HL-60 (cell line): ENCODE results near the gene EDARADD.
"Not testable (repeated sequence)": the region's sequence is repeated elsewhere in the genome, so short reads cannot be mapped to it uniquely, and the experiment has no call there.

Experiments
- DNase-seq, 2 experiments: peaks; one replicate each; pipeline ENCODE4 v3.0.0-alpha.2; 2010 to 2020; ENCODE audit warnings: low read depth in 1 of 2, low spot score in 1 of 2
- H3K27ac ChIP-seq: fragments of 250-450 bp; sonication (Bioruptor Pico); replicated peaks from 2 replicates; pipeline ENCODE4 v1.5.1; 2020; ENCODE audit warnings: mild to moderate bottlenecking, moderate library complexity
- H3K27me3 ChIP-seq: fragments of 250-450 bp; sonication (Bioruptor Pico); 2 replicates; pipeline ENCODE4 v1.5.1; 2021; ENCODE audit warnings: mild to moderate bottlenecking, moderate library complexity; ENCODE audit not compliant: insufficient read depth, poor library complexity, severe bottlenecking
- H3K4me3 ChIP-seq: replicated peaks from 2 replicates; pipeline ENCODE4 v1.5.1; 2011; ENCODE audit warnings: mild to moderate bottlenecking, control low read depth, low read length; ENCODE audit not compliant: insufficient read depth
- GABPA ChIP-seq: IDR thresholded peaks from 2 replicates; pipeline ENCODE4 v1.6.1; 2012; ENCODE audit warnings: low read depth
- POLR2AphosphoS5 ChIP-seq: IDR thresholded peaks from 2 replicates; pipeline ENCODE4 v1.6.1; 2012; ENCODE audit warnings: low read depth
- SPI1 ChIP-seq: IDR thresholded peaks from 2 replicates; pipeline ENCODE4 v1.6.1; 2012; ENCODE audit warnings: low read depth, mild to moderate bottlenecking, borderline replicate concordance
- TF ChIP-seq, protein P1 (sequence below): IDR thresholded peaks from one replicate; pipeline ENCODE4 v1.5.1; 2011; ENCODE audit warnings: low read length, control low read depth, inconsistent platforms; ENCODE audit not compliant: insufficient read depth
- TF ChIP-seq, protein P2 (sequence below): IDR thresholded peaks from 2 replicates; pipeline ENCODE4 v1.6.1; 2012; ENCODE audit warnings: low read depth; ENCODE audit not compliant: insufficient replicate concordance

Gene EDARADD

DNA sequence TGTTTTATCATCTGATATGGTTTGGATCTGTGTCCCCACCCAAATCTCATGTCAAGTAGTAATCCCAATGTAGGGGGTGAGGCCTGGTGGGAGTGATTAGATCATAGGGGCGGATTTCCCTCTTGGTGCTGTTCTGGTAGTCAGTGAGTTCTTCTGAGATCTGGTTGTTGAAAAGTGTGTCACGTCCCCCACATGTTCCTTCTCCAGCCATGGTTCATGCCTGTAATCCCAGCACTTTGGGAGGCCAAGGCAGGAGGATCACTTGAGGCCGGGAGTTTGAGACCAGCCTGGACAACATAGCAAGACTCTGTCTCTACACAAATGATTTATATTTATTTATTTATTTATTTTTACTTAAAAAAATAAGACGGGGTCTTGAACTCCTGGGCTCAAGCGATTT, 30.8 kb upstream of the EDARADD start:
- H3K4me3 ChIP-seq: no peak overlapping the region
- peaks cover 4% of the 10 kb centered on the region for H3K27me3 ChIP-seq
- TF ChIP-seq, protein P1, sequence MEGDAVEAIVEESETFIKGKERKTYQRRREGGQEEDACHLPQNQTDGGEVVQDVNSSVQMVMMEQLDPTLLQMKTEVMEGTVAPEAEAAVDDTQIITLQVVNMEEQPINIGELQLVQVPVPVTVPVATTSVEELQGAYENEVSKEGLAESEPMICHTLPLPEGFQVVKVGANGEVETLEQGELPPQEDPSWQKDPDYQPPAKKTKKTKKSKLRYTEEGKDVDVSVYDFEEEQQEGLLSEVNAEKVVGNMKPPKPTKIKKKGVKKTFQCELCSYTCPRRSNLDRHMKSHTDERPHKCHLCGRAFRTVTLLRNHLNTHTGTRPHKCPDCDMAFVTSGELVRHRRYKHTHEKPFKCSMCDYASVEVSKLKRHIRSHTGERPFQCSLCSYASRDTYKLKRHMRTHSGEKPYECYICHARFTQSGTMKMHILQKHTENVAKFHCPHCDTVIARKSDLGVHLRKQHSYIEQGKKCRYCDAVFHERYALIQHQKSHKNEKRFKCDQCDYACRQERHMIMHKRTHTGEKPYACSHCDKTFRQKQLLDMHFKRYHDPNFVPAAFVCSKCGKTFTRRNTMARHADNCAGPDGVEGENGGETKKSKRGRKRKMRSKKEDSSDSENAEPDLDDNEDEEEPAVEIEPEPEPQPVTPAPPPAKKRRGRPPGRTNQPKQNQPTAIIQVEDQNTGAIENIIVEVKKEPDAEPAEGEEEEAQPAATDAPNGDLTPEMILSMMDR: no peak
- TF ChIP-seq, protein P2, sequence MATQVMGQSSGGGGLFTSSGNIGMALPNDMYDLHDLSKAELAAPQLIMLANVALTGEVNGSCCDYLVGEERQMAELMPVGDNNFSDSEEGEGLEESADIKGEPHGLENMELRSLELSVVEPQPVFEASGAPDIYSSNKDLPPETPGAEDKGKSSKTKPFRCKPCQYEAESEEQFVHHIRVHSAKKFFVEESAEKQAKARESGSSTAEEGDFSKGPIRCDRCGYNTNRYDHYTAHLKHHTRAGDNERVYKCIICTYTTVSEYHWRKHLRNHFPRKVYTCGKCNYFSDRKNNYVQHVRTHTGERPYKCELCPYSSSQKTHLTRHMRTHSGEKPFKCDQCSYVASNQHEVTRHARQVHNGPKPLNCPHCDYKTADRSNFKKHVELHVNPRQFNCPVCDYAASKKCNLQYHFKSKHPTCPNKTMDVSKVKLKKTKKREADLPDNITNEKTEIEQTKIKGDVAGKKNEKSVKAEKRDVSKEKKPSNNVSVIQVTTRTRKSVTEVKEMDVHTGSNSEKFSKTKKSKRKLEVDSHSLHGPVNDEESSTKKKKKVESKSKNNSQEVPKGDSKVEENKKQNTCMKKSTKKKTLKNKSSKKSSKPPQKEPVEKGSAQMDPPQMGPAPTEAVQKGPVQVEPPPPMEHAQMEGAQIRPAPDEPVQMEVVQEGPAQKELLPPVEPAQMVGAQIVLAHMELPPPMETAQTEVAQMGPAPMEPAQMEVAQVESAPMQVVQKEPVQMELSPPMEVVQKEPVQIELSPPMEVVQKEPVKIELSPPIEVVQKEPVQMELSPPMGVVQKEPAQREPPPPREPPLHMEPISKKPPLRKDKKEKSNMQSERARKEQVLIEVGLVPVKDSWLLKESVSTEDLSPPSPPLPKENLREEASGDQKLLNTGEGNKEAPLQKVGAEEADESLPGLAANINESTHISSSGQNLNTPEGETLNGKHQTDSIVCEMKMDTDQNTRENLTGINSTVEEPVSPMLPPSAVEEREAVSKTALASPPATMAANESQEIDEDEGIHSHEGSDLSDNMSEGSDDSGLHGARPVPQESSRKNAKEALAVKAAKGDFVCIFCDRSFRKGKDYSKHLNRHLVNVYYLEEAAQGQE: no peak

DNA sequence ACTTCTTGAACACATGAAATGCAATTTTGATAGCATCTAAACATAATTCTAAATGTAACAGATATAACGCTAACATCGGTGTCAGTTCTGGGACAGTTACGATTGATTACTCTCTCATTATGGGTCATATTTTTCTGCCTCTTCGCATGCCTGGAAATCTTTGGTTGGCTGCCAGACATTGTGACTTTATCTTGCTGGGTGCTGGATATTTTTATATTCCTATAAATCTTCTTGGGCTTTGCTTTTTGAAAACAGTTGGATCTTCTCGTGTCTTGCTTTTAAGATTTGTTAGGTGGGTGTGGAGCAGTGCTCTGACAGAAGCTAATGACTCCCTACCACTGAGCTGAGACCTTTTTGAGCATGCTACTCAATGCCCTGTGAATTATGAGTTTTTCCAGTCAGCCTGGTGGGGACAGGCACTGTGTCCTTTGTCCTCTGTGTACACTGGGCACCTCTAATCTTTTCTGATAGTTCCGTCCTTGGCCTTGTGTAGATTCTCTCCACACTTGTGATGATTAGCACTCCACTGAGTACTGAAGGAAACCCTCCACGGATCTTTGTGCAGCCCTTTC, 28.0 kb upstream of the EDARADD start:
- TF ChIP-seq SPI1 (no peak), POLR2AphosphoS5 (no peak), GABPA (no peak)
- TF ChIP-seq, protein P2: no peak
- TF ChIP-seq, protein P1: no peak
- H3K27me3 ChIP-seq: peaks cover 2% of the 10 kb centered on the region
- no peak overlapping the region for H3K4me3 ChIP-seq
- DNase-seq: no peak
- no peak overlapping the region for H3K27ac ChIP-seq

More for the DNA sequence above, 30.8 kb upstream of the EDARADD start:
- no peak overlapping the region for H3K27ac ChIP-seq
- no peak for DNase-seq

DNA sequence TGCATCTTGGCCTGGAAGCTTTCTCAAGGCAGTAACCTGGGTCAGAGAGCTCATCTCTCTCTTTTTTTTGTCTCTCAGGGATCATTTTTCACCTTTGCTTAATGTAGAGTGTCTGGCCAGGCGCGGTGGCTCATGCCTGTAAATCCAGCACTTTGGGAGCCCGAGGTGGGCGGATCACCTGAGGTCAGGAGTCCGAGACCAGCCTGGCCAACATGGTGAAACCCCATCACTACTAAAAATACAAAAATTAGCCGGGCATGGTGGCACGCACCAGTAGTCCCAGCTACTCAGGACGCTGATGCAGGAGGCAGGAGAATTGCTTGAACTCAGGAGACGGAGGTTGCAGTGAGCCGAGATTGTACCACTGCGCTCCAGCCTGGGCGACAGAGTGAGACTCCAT, 27.4 kb upstream of the EDARADD start:
- H3K27me3 ChIP-seq, H3K4me3 ChIP-seq, DNase-seq, H3K27ac ChIP-seq: not testable (repeated sequence)

DNA sequence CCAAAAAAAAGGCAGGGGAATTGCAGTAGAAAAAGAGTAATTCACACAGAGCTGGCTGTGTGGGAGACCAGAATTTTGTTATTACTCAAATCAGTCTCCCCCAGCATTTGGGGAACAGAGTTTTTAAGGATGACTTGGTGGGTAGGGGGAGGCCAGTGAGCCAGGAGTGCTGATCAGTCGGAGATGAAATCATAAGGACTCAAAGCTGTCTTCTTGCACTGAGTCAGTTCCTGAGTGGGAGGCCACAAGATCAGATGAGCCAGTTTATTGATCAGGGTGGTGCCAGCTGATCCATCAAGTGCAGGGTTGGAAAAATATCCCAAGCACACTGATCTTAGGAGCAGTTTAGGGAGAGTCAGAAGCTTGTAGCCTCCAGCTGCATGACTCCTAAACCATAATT, 23.7 kb upstream of the EDARADD start:
- no peak for TF ChIP-seq POLR2AphosphoS5
- TF ChIP-seq, protein P1: no peak
- TF ChIP-seq, protein P2: no peak
- no peak for TF ChIP-seq SPI1
- no peak for TF ChIP-seq GABPA
- no peak overlapping the region for H3K4me3 ChIP-seq
- no peaks in the 10 kb centered on the region for H3K27me3 ChIP-seq
- no peak overlapping the region for H3K27ac ChIP-seq
- DNase-seq: no peak
